Prostate gland (tissue), 2 donors: ENCODE results near the gene PHOX2A.

Experiments used
- CTCF ChIP-seq, 4 experiments: fragments of 200-600 bp in 2 of 4; fragments of 450-650 bp in 2 of 4; sonication (generic) in 2 of 4; IDR thresholded peaks; 1 replicate in 3 of 4; 2 replicates in 1 of 4; pipeline ENCODE4 v1.5.1; 2016 to 2019; ENCODE audit warnings: antibody characterized with exemption in 4 of 4, mild to moderate bottlenecking in 2 of 4, moderate library complexity in 2 of 4
- POLR2A ChIP-seq: fragments of 450-650 bp; IDR thresholded peaks from one replicate; pipeline ENCODE4 v1.6.1; 2016; ENCODE audit warnings: antibody characterized with exemption, mild to moderate bottlenecking
- POLR2AphosphoS5 ChIP-seq: sonication (generic); formaldehyde crosslinking; IDR thresholded peaks from one replicate; pipeline ENCODE4 v1.6.1; 2017; ENCODE audit warnings: antibody characterized with exemption

GRCh38 chr11:72238492-72239312 is 5.3 kb downstream of the PHOX2A start:
- no peak for TF ChIP-seq POLR2AphosphoS5
- no peak for TF ChIP-seq POLR2A
- no peak for TF ChIP-seq CTCF (IDR thresholded peaks at IDR 0.05)
